Astrocyte (in vitro differentiated cells and primary cell): ENCODE data around the gene ZNF75A. TPM values are rescaled to one million over a fixed set of nuclear protein-coding genes. Genes with fewer than 3 reads are reported as not detected.
A peak's percentile ranks its signal among the peaks of the same experiment; 100 is the strongest.
"Not testable (repeated sequence)": the region's sequence is repeated elsewhere in the genome, so short reads cannot be mapped to it uniquely, and the experiment has no call there.

ENCODE experiments used
- DNase-seq: peaks from one replicate; pipeline ENCODE4 v3.0.0-alpha.2; 2010; ENCODE audit warnings: low read depth
- FAIRE-seq: peaks from 2 replicates; lab custom pipeline; 2011; peaks lifted over from hg19 to GRCh38; lab: Jason Lieb, UNC
- H2AFZ ChIP-seq: 2 replicates; pipeline ENCODE4 v1.6.0; 2012; ENCODE audit warnings: low read depth, low read length, inconsistent platforms
- H3K27ac ChIP-seq: 2 replicates; pipeline ENCODE4 v1.5.1; 2011; ENCODE audit warnings: low read depth, low read length, inconsistent platforms
- H3K27me3 ChIP-seq: 2 replicates; pipeline ENCODE4 v1.6.0; 2011; ENCODE audit warnings: low read length, inconsistent platforms; ENCODE audit not compliant: insufficient read depth
- H3K36me3 ChIP-seq: 2 replicates; pipeline ENCODE4 v1.5.1; 2011; ENCODE audit warnings: low read length, inconsistent platforms; ENCODE audit not compliant: insufficient read depth
- H3K4me1 ChIP-seq: 2 replicates; pipeline ENCODE4 v1.5.1; 2011; ENCODE audit warnings: low read length, inconsistent platforms; ENCODE audit not compliant: insufficient read depth
- H3K4me2 ChIP-seq: 2 replicates; pipeline ENCODE4 v1.6.0; 2012; ENCODE audit warnings: low read length, inconsistent platforms
- H3K4me3 ChIP-seq: 2 replicates; pipeline ENCODE4 v1.5.1; 2011; ENCODE audit warnings: low read depth, mild to moderate bottlenecking, low read length, inconsistent platforms; ENCODE audit not compliant: insufficient read depth
- H3K79me2 ChIP-seq: 2 replicates; pipeline ENCODE4 v1.6.0; 2012; ENCODE audit warnings: mild to moderate bottlenecking, low read length, inconsistent platforms; ENCODE audit not compliant: insufficient read depth
- H3K9ac ChIP-seq: 2 replicates; pipeline ENCODE4 v1.6.0; 2012; ENCODE audit warnings: mild to moderate bottlenecking, low read length, inconsistent platforms
- H3K9me3 ChIP-seq: 2 replicates; pipeline ENCODE4 v1.5.1; 2012; ENCODE audit warnings: low read depth, mild to moderate bottlenecking, low read length, inconsistent platforms; ENCODE audit not compliant: insufficient read depth
- H4K20me1 ChIP-seq: 2 replicates; pipeline ENCODE4 v1.6.0; 2012; ENCODE audit warnings: low read length, inconsistent platforms; ENCODE audit not compliant: insufficient read depth
- H3K27ac Mint-ChIP-seq: one replicate; pipeline ENCODE4 v1.8.0; 2021; ENCODE audit warnings: mild to moderate bottlenecking, mixed read lengths; ENCODE audit not compliant: unreplicated experiment
- H3K27me3 Mint-ChIP-seq: one replicate; pipeline ENCODE4 v1.8.0; 2021; ENCODE audit warnings: low read depth, mixed read lengths; ENCODE audit not compliant: unreplicated experiment
- H3K36me3 Mint-ChIP-seq: one replicate; pipeline ENCODE4 v1.8.0; 2021; ENCODE audit warnings: low read depth, mixed read lengths; ENCODE audit not compliant: unreplicated experiment
- H3K4me1 Mint-ChIP-seq: one replicate; pipeline ENCODE4 v1.8.0; 2021; ENCODE audit warnings: low read depth, mixed read lengths; ENCODE audit not compliant: unreplicated experiment
- H3K4me3 Mint-ChIP-seq: one replicate; pipeline ENCODE4 v1.8.0; 2021; ENCODE audit warnings: mild to moderate bottlenecking, moderate library complexity, mixed read lengths; ENCODE audit not compliant: unreplicated experiment
- H3K9me3 Mint-ChIP-seq: one replicate; pipeline ENCODE4 v1.8.0; 2021; ENCODE audit warnings: mild to moderate bottlenecking, mixed read lengths; ENCODE audit not compliant: unreplicated experiment
- CTCF ChIP-seq: IDR thresholded peaks from 2 replicates; pipeline ENCODE4 v1.5.1; 2011; ENCODE audit warnings: low read depth, mild to moderate bottlenecking, inconsistent platforms, low read length, moderate library complexity; ENCODE audit not compliant: insufficient read depth
- EZH2 ChIP-seq: IDR thresholded peaks from 2 replicates; pipeline ENCODE4 v1.6.1; 2012; ENCODE audit warnings: mild to moderate bottlenecking, low read length, inconsistent platforms; ENCODE audit not compliant: insufficient read depth
- total RNA-seq: library from RNA; stranded (reverse); gene quantifications from 2 replicates; pipeline ENCODE4 v1.2.1, GENCODE V29; 2021

Gene ZNF75A
- total RNA-seq, 1 donor from 2014 or later: 30.5 TPM

GRCh38 chr16:3268294-3268693 lies 37.0 kb upstream of the ZNF75A start:
- H3K9me3 ChIP-seq: no peaks in the 10 kb centered on the region
- H3K36me3 ChIP-seq: no peaks in the 10 kb centered on the region
- Mint-ChIP-seq H3K27me3 (peaks cover 9% of the 10 kb centered on the region), H3K27ac (no peak overlapping the region), H3K36me3 (peaks cover 3% of the 10 kb centered on the region), H3K9me3 (peaks cover 6% of the 10 kb centered on the region), H3K4me1 (no peaks in the 10 kb centered on the region), H3K4me3 (no peak overlapping the region)
- H3K27me3 ChIP-seq: no peaks in the 10 kb centered on the region
- no peak for TF ChIP-seq EZH2
- FAIRE-seq (no peak), DNase-seq (no peak)
- no peaks in the 10 kb centered on the region for H4K20me1 ChIP-seq
- H3K9ac ChIP-seq: no peak overlapping the region
- no peak overlapping the region for H3K4me2 ChIP-seq
- H2AFZ ChIP-seq: no peak overlapping the region
- no peak overlapping the region for H3K4me3 ChIP-seq
- peaks cover 5% of the 10 kb centered on the region for H3K4me1 ChIP-seq
- no peaks in the 10 kb centered on the region for H3K79me2 ChIP-seq
- H3K27ac ChIP-seq: no peak overlapping the region

- H3K27me3 Mint-ChIP-seq: peaks cover 14% of the 10 kb centered on the region
- FAIRE-seq, H3K9ac ChIP-seq, H2AFZ ChIP-seq, H3K4me2 ChIP-seq, H3K27ac ChIP-seq, H3K36me3 ChIP-seq, H3K36me3 Mint-ChIP-seq, H3K4me3 ChIP-seq, H4K20me1 ChIP-seq, H3K4me1 Mint-ChIP-seq, DNase-seq, H3K27me3 ChIP-seq, H3K4me1 ChIP-seq, H3K79me2 ChIP-seq, H3K9me3 ChIP-seq, H3K27ac Mint-ChIP-seq, H3K4me3 Mint-ChIP-seq, H3K9me3 Mint-ChIP-seq: not testable (repeated sequence)
These were observed 34.6 kb upstream of the ZNF75A start for GRCh38 chr16:3270718-3271117.

DNA sequence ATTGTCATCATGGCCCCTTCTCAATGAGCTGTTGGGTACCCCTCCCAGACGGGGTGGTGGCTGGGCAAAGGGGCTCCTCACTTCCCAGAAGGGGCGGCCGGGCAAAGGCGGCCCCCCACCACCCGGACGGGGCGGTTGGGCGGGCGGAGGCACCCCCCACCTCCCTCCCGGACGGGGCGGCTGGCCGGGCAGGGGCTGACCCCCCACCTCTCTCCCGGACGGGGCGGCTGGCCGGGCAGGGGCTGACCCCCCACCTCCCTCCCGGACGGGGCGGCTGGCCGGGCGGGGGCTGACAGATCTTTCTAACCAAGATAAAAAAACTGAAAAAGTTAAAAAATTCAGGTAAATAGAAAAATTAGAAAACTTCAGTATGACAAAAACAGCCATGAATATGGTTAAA lies 34.0 kb upstream of the ZNF75A start:
- H3K79me2 ChIP-seq, H3K9me3 Mint-ChIP-seq, FAIRE-seq, DNase-seq, H3K4me3 ChIP-seq, H4K20me1 ChIP-seq, H3K36me3 ChIP-seq, H3K9me3 ChIP-seq, H3K36me3 Mint-ChIP-seq, H3K27ac ChIP-seq, H3K27me3 ChIP-seq, H3K4me3 Mint-ChIP-seq, H3K9ac ChIP-seq, H3K4me1 ChIP-seq, H3K27ac Mint-ChIP-seq, H2AFZ ChIP-seq, H3K4me2 ChIP-seq, H3K4me1 Mint-ChIP-seq: not testable (repeated sequence)
- H3K27me3 Mint-ChIP-seq: peaks cover 15% of the 10 kb centered on the region

GRCh38 chr16:3274490-3274889 lies 30.8 kb upstream of the ZNF75A start:
- Mint-ChIP-seq H3K27me3 (peaks cover 25% of the 10 kb centered on the region), H3K27ac (no peak overlapping the region), H3K36me3 (no peaks in the 10 kb centered on the region), H3K4me3 (no peak overlapping the region), H3K4me1 (no peaks in the 10 kb centered on the region), H3K9me3 (peaks cover 2% of the 10 kb centered on the region)
- Histone ChIP-seq H3K4me1 (peaks cover 2% of the 10 kb centered on the region), H3K27ac (no peak overlapping the region), H2AFZ (no peak overlapping the region), H3K9ac (no peak overlapping the region), H3K36me3 (no peaks in the 10 kb centered on the region), H3K4me2 (peak overlapping the region; percentile 22), H3K9me3 (no peaks in the 10 kb centered on the region), H3K79me2 (no peaks in the 10 kb centered on the region), H3K4me3 (no peak overlapping the region), H3K27me3 (peaks cover 8% of the 10 kb centered on the region), H4K20me1 (no peaks in the 10 kb centered on the region)
- DNase-seq: peak; percentile 23
- TF ChIP-seq CTCF (no peak), EZH2 (no peak)
- FAIRE-seq: no peak
